CD4-positive, alpha-beta T cell treated with Interferon alpha-2 for 1 hour (primary cell): ENCODE results near the gene CHRNE.

Experiments used
- DNase-seq, 2 donors: peaks; one replicate each; pipeline ENCODE4 v3.0.0-alpha.2; 2020 to 2022

The CHRNE gene

GRCh38 chr17:4903051-4903818, at the start of gene CHRNE:
CHRNE (minus strand) TSS chr17:4903098; CDS start chr17:4903063, 35 bp downstream.
- DNase-seq, result peak; percentile 82 to 86

GRCh38 chr17:4951486-4951885, 48.6 kb upstream of the CHRNE start:
- DNase-seq, result no peak

DNA sequence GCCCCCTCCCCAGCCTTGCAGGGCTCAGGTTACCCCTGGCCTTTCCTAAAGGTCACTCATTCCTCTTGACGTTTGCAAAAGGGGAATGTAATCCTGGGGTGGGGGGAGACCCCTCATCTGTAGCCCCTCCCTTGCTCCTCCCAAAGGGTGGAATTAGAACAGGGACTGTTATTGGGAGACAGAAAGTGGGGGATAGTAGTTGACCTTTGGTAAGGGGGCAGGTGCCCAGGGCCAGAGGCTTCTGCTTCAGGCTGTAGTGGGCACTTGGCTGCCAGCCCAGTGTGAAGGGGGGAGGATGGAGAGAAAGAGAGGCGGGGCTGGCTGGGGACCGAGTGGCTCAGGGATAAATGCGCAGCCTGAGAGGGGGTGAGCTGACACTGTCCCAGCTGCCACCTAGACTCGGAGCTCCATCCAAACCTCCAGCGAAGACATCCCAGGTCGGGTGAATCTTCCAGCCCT, 47.9 kb upstream of the CHRNE start, which contains the start of gene ENO3:
Gene ENO3, plus strand, starts transcription at position 374 of the 459 bp plus-strand sequence. CDS start 711 bp downstream, outside the sequence.
- no peak for DNase-seq

- DNase-seq, result peak in 1 of 2 donors; percentile 37
These were observed 47.3 kb upstream of the CHRNE start for GRCh38 chr17:4950075-4950745.

- peak; percentile 84 to 88 for DNase-seq
These were observed 46.6 kb upstream of the CHRNE start for GRCh38 chr17:4949321-4950074.

GRCh38 chr17:4948931-4949320, 46.0 kb upstream of the CHRNE start:
- DNase-seq, result peak; percentile 79 to 82

GRCh38 chr17:4948166-4948930, 45.5 kb upstream of the CHRNE start, which contains the start of gene PFN1:
PFN1 (minus strand) TSS chr17:4948530; CDS start chr17:4948394, 136 bp downstream.
- DNase-seq, result peak; percentile 92 to 95

- peak; percentile 51 to 77 for DNase-seq
These were observed 44.7 kb upstream of the CHRNE start for GRCh38 chr17:4947411-4948165.

- DNase-seq, result no peak
These were observed 44.1 kb upstream of the CHRNE start for GRCh38 chr17:4947010-4947410.

DNA sequence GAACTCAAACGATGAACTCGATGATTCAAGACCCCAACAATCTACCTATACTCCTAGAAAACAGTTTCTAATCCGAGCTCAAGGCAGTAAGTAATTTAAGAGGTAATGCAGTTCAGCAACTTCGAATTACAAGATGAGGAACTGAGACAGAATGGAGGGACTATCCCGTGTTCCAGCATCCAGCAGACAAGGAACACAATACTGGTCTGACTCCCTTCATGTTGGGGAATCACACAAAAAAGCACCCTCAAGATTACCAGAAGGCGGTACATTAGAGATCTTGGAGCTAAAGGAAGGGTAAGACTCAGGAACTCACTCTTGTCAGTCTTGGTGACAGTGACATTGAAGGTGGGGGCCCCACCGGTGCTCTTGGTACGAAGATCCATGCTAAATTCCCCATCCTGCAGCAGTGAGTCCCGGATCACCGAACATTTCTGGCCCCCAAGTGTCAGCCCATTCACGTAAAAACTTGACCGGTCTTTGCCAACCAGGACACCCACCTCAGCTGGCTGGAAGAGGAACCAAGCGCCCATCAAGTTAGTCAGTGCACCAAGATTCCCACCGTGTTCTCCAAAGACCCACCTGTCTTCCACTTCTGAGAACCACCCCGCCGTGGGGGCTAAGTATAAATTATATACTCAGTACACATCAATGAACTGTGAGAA, 43.5 kb upstream of the CHRNE start:
- no peak for DNase-seq

GRCh38 chr17:4945944-4946280, 43.0 kb upstream of the CHRNE start:
- DNase-seq, result no peak

DNA sequence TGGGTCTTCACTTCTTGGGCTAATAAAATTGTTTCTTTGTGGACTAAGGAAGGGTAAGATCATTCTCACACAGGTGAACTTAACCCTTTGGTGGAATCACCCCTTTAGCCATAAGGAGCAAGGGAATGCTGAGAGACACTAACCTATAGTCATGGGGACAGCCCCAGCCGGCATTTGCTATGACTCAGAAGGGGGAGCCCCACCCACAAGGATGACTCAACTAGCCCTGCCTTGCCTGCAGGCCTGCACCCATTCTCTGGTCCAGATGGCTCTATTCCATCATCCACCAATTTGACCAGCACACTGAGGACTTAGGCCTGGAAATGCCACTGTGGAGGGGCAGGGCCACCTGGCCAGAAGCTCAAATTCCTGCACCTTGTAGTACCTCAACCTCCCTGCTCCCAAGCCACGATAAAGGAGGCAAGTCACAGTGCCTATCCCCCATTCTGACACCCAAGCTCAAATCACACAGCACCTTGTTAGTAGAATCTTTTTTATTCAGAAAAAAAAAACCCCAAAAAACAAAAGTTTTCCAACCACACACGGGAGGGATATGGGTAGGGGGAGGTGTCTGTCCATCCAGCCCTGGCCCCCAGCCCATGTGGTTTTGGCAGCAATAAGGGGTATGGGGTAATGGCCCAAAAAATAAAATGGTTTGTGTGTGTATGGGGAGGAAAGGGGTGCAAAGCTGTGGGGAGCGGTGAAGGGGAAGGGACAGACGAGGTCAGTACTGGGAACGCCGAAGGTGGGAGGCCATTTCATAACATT, 42.5 kb upstream of the CHRNE start:
- DNase-seq, result peak; percentile 73 to 76

- DNase-seq, result no peak
These were observed 41.8 kb upstream of the CHRNE start for GRCh38 chr17:4944554-4945175.

GRCh38 chr17:4944163-4944553, 41.3 kb upstream of the CHRNE start:
- DNase-seq, result peak; percentile 45 to 73

- DNase-seq, result no peak
These were observed 40.0 kb upstream of the CHRNE start for GRCh38 chr17:4942760-4943508.

- DNase-seq, result no peak
These were observed 38.4 kb upstream of the CHRNE start for GRCh38 chr17:4941319-4941610.

GRCh38 chr17:4940555-4941318, 37.8 kb upstream of the CHRNE start:
- peak in 1 of 2 donors; percentile 47 for DNase-seq

DNA sequence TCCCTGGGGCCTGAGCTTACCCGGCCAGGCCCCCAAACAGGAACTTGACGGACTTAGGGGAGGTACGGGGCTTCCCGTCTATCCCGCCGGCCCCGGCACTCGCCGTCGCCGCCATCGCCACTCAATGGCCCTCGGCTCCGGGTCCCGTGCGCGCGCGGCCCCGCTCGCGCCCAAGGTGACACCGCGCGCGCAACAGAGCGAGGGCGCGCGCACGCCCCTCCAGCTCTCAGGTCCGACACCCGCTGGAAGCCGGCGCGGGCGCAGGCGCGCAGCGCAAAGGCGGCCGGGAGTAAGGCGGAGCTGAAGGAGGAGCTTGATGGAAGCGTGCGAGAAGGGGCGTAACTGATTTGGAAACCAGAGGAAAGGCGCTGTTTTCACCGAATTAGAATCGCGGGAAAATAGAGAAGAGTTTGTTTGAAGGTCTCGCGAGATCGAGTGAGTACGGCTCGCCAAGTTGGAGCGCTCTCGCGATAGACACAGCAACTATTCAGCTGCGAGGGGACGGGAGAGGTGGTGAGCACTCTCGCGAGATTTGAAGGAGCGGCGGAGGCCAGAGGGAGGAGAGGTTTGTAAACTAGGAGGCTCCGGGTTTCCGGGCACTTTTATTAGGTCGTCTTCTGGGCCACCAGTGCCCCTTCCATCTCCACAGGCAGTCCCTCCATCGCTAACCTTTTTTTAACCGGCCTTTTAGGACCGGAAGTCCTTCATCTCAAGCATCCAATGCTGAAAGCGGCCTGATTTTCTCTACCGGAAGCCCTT, 37.1 kb upstream of the CHRNE start, which contains the start of the genes RNF167 and SLC25A11:
Gene RNF167, plus strand, starts transcription at position 473 of the 759 bp plus-strand sequence. CDS start 642 bp downstream, outside the sequence.
Gene SLC25A11, minus strand, starts transcription at position 251 of the 759 bp plus-strand sequence. Its CDS starts 136 bp downstream, at position 115.
- peak; percentile 99 for DNase-seq
